Heart right ventricle (tissue), 16 donors: Measurements from ENCODE around the gene NRTN. TPM values are rescaled to one million over a fixed set of nuclear protein-coding genes. Genes with fewer than 3 reads are reported as not detected.

Experiments
- ATAC-seq, 8 donors: fragments of 200-7000 bp; cut with Tn5 transposase; one replicate each; pipeline ENCODE4 v1.9.1; 2020; ENCODE audit warnings: mild to moderate bottlenecking in 8 of 8, moderate library complexity in 8 of 8, moderate number of reproducible peaks in 1 of 8
- DNase-seq, 2 donors: peaks; one replicate each; pipeline ENCODE4 v3.0.0-alpha.2; 2020
- H3K27ac ChIP-seq, 10 donors: fragments of 200-600 bp; sonication (generic) in 2 of 10; one replicate each; pipeline versions ENCODE4 v1.5.0 to v1.8.0; 2020 to 2022; ENCODE audit warnings: mild to moderate bottlenecking in 3 of 10
- H3K27me3 ChIP-seq, 7 donors: fragments of 200-600 bp; one replicate each; pipeline ENCODE4 v1.8.0; 2021 to 2022; ENCODE audit warnings: mild to moderate bottlenecking in 2 of 7
- H3K36me3 ChIP-seq, 9 donors: fragments of 200-600 bp; sonication (generic) in 1 of 9; one replicate each; pipeline versions ENCODE4 v1.5.0 to v1.8.0; 2020 to 2022; ENCODE audit warnings: mild to moderate bottlenecking in 2 of 9
- H3K4me1 ChIP-seq, 9 donors: fragments of 200-600 bp; sonication (generic) in 1 of 9; one replicate each; pipeline versions ENCODE4 v1.5.0 to v1.8.0; 2020 to 2022; ENCODE audit warnings: mild to moderate bottlenecking in 4 of 9
- H3K4me3 ChIP-seq, 10 donors: fragments of 200-600 bp; sonication (generic) in 2 of 10; one replicate each; pipeline versions ENCODE4 v1.5.0 to v1.8.0; 2020 to 2022; ENCODE audit warnings: mild to moderate bottlenecking in 7 of 10, moderate library complexity in 2 of 10
- H3K9me3 ChIP-seq, 11 donors: fragments of 200-600 bp in 10 of 11; sonication (generic) in 2 of 11; one replicate each; pipeline versions ENCODE4 v1.5.0 to v1.8.0; 2013 to 2022; ENCODE audit warnings: mild to moderate bottlenecking in 2 of 11, control low read depth in 1 of 11, moderate library complexity in 1 of 11
- WGBS, 2 donors: extraction: QIAGEN DNeasy Blood & Tissue Kit; methylation state at CpG; one replicate each; pipeline ENCODE4 v1.1.7; 2013; ENCODE audit warnings: inconsistent platforms in 1 of 2; 5-methylcytosine and 5-hydroxymethylcytosine counted together
- intact Hi-C, 10 donors: fragments of 100-400 bp; cut with DNase I; formaldehyde crosslinking; loops; one replicate each; pipeline versions ENCODE4 v1.11.1 to v1.14.2; 2022
- polyA plus RNA-seq, 2 donors: library from polyadenylated mRNA; stranded (reverse); fragments of 200-250 nt; gene quantifications; one replicate each; pipeline ENCODE4 v1.2.3, GENCODE V29; 2013
- total RNA-seq, 10 donors: library from RNA; stranded (reverse); fragmentation: NEBNext Ultra II Directional in 3 of 10; extraction: Animal tissue kit (Norgen Biotek cat#: 25700) in 3 of 10; gene quantifications; one replicate each; pipeline versions ENCODE4 v1.2.1 to v1.2.4, GENCODE V29; 2021 to 2023
- TF ChIP-seq, protein P1 (sequence below), 9 donors: fragments of 200-600 bp; sonication (generic) in 2 of 9; IDR thresholded peaks; one replicate each; pipeline versions ENCODE4 v1.5.0 to v1.8.0; 2021 to 2022; ENCODE audit warnings: antibody characterized with exemption in 9 of 9, mild to moderate bottlenecking in 5 of 9, moderate library complexity in 1 of 9
- donor health status: Arrhythmogenic right ventricular cardiomyopathy.
- donor health status: ischemic (EF 13 %, LVEDD 7.1; RV severe dilation, severe dysfunction).
- donor health status: healthy with polysubstance abuse.
- donor health status: DM: no; HTN: yes; CAD: no.
- donor health status: DM: no; HTN: no; CAD: no.
- donor health status: ischemic (EF 25% LVEDD 6.9; RV normal size, moderate dysfunction).
- donor health status: ischemic (EF 25% LVEDD 5.7; RV mildly dilated, moderate dysfunction).
- donor health status: healthy.
- donor health status: DM: yes; HTN: yes; CAD: no.
- donor health status: Ischemic cardiomyopathy.
- donor health status: ischemic (EF 35%, LVEDD 5.7; RV mildly dilated, moderate dysfunction).
- donor health status: nonischemic (EF 11% LVEDD 7.7; RV severe dilation, severe dysfunction).
- donor health status: DM: yes; HTN: yes; CAD: no.
- donor health status: PGD.
- donor health status: ischemic (EF 29% LVEDD 5.4; RV normal size, mild dysfunction).
- donor health status: nonischemic (EF 23%, LVEDD 6.1; RV moderate dilation, normal function).

Gene NRTN
- total and polyA plus RNA-seq, 12 donors: 4.5 to 40.4 (median 16.2) TPM

DNA sequence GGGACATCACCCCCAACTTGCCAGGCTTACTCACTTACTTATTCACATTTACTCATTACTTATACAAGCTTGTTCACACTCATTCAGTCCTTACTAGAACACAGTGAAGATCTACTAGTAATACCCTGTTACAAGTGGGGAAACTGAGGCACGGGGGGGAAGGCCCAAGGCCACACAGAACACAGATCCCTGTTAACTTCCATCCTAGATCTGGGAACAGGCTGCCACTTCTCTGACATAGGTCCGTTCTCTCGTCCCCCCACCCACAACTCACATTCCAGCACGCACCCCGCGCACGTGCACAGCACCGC lies 1.5 kb upstream of the NRTN start:
- H3K4me1 ChIP-seq: peaks cover 3 to 53% (median 14%) of the 10 kb centered on the region in 9 donors
- DNase-seq (no peak), ATAC-seq (peak in 1 of 8 donors; percentile 0)
- H3K36me3 ChIP-seq: no peaks in the 10 kb centered on the region
- no peak overlapping the region for H3K27ac ChIP-seq
- H3K9me3 ChIP-seq: no peaks in the 10 kb centered on the region
- WGBS, 2 donors: 7 to 11% methylated on average over 8 of the region's 8 CpGs
- H3K27me3 ChIP-seq: peaks cover 0 to 80% (median 46%) of the 10 kb centered on the region in 7 donors
- intact Hi-C loops: loop anchor here in 7 of 10 donors (5.0 to 10.0 kb wide), 4 partner anchors 89 to 221 kb away; no protein-coding TSS in a partner anchor
- TF ChIP-seq, protein P1, sequence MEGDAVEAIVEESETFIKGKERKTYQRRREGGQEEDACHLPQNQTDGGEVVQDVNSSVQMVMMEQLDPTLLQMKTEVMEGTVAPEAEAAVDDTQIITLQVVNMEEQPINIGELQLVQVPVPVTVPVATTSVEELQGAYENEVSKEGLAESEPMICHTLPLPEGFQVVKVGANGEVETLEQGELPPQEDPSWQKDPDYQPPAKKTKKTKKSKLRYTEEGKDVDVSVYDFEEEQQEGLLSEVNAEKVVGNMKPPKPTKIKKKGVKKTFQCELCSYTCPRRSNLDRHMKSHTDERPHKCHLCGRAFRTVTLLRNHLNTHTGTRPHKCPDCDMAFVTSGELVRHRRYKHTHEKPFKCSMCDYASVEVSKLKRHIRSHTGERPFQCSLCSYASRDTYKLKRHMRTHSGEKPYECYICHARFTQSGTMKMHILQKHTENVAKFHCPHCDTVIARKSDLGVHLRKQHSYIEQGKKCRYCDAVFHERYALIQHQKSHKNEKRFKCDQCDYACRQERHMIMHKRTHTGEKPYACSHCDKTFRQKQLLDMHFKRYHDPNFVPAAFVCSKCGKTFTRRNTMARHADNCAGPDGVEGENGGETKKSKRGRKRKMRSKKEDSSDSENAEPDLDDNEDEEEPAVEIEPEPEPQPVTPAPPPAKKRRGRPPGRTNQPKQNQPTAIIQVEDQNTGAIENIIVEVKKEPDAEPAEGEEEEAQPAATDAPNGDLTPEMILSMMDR (IDR thresholded peaks at IDR 0.05): no peak
- peak overlapping the region in 7 of 10 donors; percentile 11 to 49 (median 36) for H3K4me3 ChIP-seq

DNA sequence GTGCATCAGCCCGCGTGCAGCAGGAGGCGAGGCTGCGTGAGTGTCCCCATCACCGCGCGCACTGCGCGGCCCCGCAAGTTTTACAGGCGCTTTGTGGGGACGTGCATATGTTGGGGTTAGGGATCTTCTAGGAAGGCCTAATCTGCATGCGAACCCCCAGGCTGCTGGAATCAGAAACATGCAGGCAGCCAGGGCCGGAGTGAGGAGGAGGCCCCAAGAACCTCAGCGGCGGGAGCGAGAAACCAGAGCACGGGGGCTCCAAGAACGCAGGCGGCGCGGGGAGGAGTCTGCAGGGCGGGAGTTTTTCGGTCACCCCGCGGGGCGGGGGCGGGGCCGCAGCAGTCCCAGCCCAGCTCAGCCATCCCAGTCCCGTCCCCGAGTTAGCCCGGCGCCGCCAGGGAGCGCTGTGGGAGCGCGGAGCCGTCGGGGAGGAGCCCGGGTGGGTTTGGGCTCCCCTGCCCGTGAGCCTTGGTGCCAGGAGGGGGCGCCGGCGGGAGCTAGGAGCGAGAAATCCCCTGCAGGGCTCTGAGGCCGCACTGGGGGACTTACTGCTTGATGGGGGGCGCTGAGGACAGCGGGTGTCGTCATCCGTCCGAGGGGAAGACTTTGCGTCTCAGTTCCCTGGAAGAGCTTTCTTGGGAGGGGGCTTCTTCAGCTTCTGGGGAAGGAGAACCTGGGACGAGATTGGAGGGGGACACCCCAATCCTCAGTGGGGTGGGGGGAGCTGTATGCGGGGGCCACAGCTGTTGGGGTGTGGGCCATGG lies 933 bp upstream of the NRTN start:
- DNase-seq: peak; percentile 85 to 88
- 1 to 2% methylated on average over 54 of the region's 54 CpGs for WGBS, 2 donors
- H3K9me3 ChIP-seq: no peaks in the 10 kb centered on the region
- intact Hi-C loops: loop anchor here in 9 of 10 donors (1.0 to 10.0 kb wide), 7 partner anchors 88 to 221 kb away; no protein-coding TSS in a partner anchor
- TF ChIP-seq, protein P1 (IDR thresholded peaks at IDR 0.05): peak; percentile 64 to 95 (median 86)
- no peak overlapping the region for H3K27ac ChIP-seq
- H3K27me3 ChIP-seq: peaks cover 0 to 75% (median 46%) of the 10 kb centered on the region in 7 donors
- ATAC-seq: peak; percentile 79 to 94 (median 88)
- H3K4me1 ChIP-seq: peaks cover 3 to 47% (median 14%) of the 10 kb centered on the region in 9 donors
- no peaks in the 10 kb centered on the region for H3K36me3 ChIP-seq
- peak overlapping the region in 8 of 10 donors; percentile 11 to 49 (median 35) for H3K4me3 ChIP-seq

DNA sequence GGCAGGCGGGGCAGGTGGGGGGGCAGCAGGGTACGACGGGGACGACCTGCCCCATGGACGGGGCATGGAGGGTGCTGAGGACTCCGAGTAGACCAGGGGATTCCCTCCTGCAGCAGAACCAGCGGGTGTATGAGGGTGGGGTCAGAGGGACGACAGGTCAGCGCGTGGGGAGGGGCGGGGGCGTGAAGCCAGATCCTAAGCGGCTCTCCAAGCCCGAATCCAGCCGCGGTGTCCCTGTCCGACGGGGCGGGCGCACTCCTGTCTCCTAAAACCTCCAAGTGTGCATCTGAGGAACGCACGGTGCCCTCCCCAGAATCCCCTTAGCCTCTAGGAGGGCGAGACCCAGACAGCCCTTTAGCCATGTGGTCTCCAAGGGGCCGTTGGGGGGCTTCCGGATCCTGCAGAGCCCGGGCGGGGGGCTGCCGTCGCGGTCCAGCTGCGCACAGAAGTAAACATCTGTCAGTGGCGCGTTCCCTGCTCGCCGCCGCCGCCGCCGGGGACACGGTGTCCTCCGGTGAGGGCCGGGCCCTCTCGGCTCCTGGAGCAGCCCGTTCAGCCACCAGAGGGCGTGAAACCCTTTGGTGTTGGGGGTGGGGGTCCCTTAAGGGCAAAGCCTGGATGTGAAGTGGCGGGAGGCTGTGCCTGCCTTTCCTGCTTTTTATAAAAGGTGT lies 730 bp downstream of the NRTN start:
- ATAC-seq: peak in 7 of 8 donors; percentile 36 to 80 (median 64)
- Histone ChIP-seq H3K27me3 (peaks cover 0 to 59% (median 40%) of the 10 kb centered on the region in 7 donors), H3K9me3 (no peaks in the 10 kb centered on the region), H3K27ac (peak overlapping the region in 9 of 10 donors; percentile 6 to 82 (median 53)), H3K4me1 (peaks cover 3 to 31% (median 13%) of the 10 kb centered on the region in 9 donors), H3K4me3 (peak overlapping the region in 9 of 10 donors; percentile 27 to 54 (median 40)), H3K36me3 (no peaks in the 10 kb centered on the region)
- intact Hi-C loops: loop anchor here (2.0 to 10.0 kb wide), 5 partner anchors 87 to 219 kb away; no protein-coding TSS in a partner anchor
- 1 to 2% methylated on average over 46 of the region's 46 CpGs for WGBS, 2 donors
- peak; percentile 58 to 77 for DNase-seq
- TF ChIP-seq, protein P1 (IDR thresholded peaks at IDR 0.05): peak; percentile 31 to 75 (median 69)

DNA sequence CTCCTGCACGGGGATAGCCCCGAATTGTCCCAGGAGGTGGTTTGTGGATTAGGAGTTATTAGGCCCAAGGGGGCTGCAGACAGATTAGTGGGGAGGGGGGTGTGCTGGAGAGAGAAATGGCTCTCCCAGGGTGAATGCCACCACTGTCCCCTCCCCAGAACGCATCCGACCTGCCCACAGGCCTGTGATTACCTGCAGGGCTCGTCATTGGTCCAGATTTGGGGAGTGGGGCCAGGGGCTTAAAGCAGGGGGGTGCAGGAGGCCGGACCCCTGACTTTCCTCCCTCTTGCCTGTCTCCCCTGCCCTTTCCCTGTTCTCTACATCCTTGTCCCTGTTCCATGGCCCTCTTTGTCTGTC lies 1.2 kb downstream of the NRTN start:
- Histone ChIP-seq H3K36me3 (no peaks in the 10 kb centered on the region), H3K4me1 (peaks cover 3 to 26% (median 13%) of the 10 kb centered on the region in 9 donors), H3K9me3 (no peaks in the 10 kb centered on the region), H3K27ac (peak overlapping the region in 2 of 10 donors; percentile 38 to 81), H3K4me3 (peak overlapping the region in 3 of 10 donors; percentile 27 to 54 (median 53)), H3K27me3 (peaks cover 0 to 54% (median 36%) of the 10 kb centered on the region in 7 donors)
- 17 to 23% methylated on average over 6 of the region's 6 CpGs for WGBS, 2 donors
- TF ChIP-seq, protein P1 (IDR thresholded peaks at IDR 0.05): peak in 1 of 9 donors; percentile 34
- no peak for DNase-seq
- ATAC-seq: no peak
- intact Hi-C loops: loop anchor here in 5 of 10 donors (5.0 to 10.0 kb wide), 3 partner anchors 86 to 219 kb away; no protein-coding TSS in a partner anchor
